ENCODE data around the gene RWDD3.

- TF ChIP-seq CTCF (IDR thresholded peaks at IDR 0.05; ENCODE audit: low read depth, low read length) (no peak), EZH2phosphoT487 (IDR thresholded peaks at IDR 0.05; ENCODE audit: low read depth) (no peak)
These were observed 42.4 kb downstream of the RWDD3 start for GRCh38 chr1:95276429-95276828.

All from OCI-LY3 (cell line).